Right atrium auricular region (tissue), 2 donors: Measurements from ENCODE around the gene KCNIP4. TPM values are rescaled to one million over a fixed set of nuclear protein-coding genes. Genes with fewer than 3 reads are reported as not detected.

Source experiments
- DNase-seq: peaks from one replicate; pipeline ENCODE4 v3.0.0-alpha.2; 2019; ENCODE audit warnings: low spot score
- H3K27ac ChIP-seq, 2 donors: fragments of 200-600 bp; sonication (generic); 1 replicate in 1 of 2; 2 replicates in 1 of 2; pipeline ENCODE4 v1.5.1; 2016 to 2019
- H3K27me3 ChIP-seq, 2 donors: fragments of 200-600 bp; sonication (generic); one replicate each; pipeline versions ENCODE4 v1.5.1 to v1.6.0; 2017 to 2019
- H3K36me3 ChIP-seq: fragments of 200-600 bp; sonication (generic); one replicate; pipeline ENCODE4 v1.5.1; 2016
- H3K4me1 ChIP-seq, 2 donors: fragments of 200-600 bp; sonication (generic); one replicate each; pipeline versions ENCODE4 v1.5.1 to v1.6.0; 2017 to 2019
- H3K4me3 ChIP-seq, 2 donors: fragments of 200-600 bp; sonication (generic); 1 replicate in 1 of 2; 2 replicates in 1 of 2; pipeline ENCODE4 v1.5.1; 2017 to 2019; ENCODE audit warnings: mild to moderate bottlenecking in 1 of 2, moderate library complexity in 1 of 2
- H3K9me3 ChIP-seq, 2 donors: fragments of 200-600 bp; sonication (generic); one replicate each; pipeline ENCODE4 v1.5.1; 2019
- CTCF ChIP-seq, 2 donors: fragments of 200-600 bp; sonication (generic); IDR thresholded peaks; one replicate each; pipeline ENCODE4 v1.5.1; 2019; ENCODE audit warnings: antibody characterized with exemption in 2 of 2
- total RNA-seq, 2 donors: library from RNA; depleted of rRNA; stranded (reverse); fragments of >200 nt; gene quantifications; one replicate each; pipeline ENCODE4 v1.1.0, GENCODE V29; 2016

The KCNIP4 gene
- total RNA-seq, 2 donors from 2014 or later: not detected

- no peak for TF ChIP-seq CTCF (IDR thresholded peaks at IDR 0.05)
- DNase-seq: no peak
- no peaks in the 10 kb centered on the region for H3K4me1 ChIP-seq
- H3K36me3 ChIP-seq: no peaks in the 10 kb centered on the region
- no peaks in the 10 kb centered on the region for H3K27me3 ChIP-seq
- H3K4me3 ChIP-seq: no peak overlapping the region
- H3K27ac ChIP-seq: no peak overlapping the region
- peaks cover 0 to 11% of the 10 kb centered on the region in 2 donors for H3K9me3 ChIP-seq
Observed at GRCh38 chr4:20847124-20847747, 1101.3 kb downstream of the KCNIP4 start.

- TF ChIP-seq CTCF (IDR thresholded peaks at IDR 0.05): no peak
- no peak for DNase-seq
- Histone ChIP-seq H3K36me3 (no peaks in the 10 kb centered on the region), H3K9me3 (no peaks in the 10 kb centered on the region), H3K4me1 (no peaks in the 10 kb centered on the region), H3K27ac (no peak overlapping the region), H3K4me3 (no peak overlapping the region), H3K27me3 (no peaks in the 10 kb centered on the region)
Observed at GRCh38 chr4:20844311-20844710, 1104.3 kb downstream of the KCNIP4 start.

- H3K27me3 ChIP-seq: no peaks in the 10 kb centered on the region
- H3K9me3 ChIP-seq: no peaks in the 10 kb centered on the region
- no peak for TF ChIP-seq CTCF (IDR thresholded peaks at IDR 0.05)
- no peak overlapping the region for H3K27ac ChIP-seq
- H3K4me1 ChIP-seq: no peaks in the 10 kb centered on the region
- DNase-seq: no peak
- H3K36me3 ChIP-seq: no peaks in the 10 kb centered on the region
- H3K4me3 ChIP-seq: no peak overlapping the region
Observed at GRCh38 chr4:20840648-20841190, 1107.9 kb downstream of the KCNIP4 start.

GRCh38 chr4:20839957-20840356 is 1108.6 kb downstream of the KCNIP4 start:
- no peaks in the 10 kb centered on the region for H3K36me3 ChIP-seq
- no peak for TF ChIP-seq CTCF (IDR thresholded peaks at IDR 0.05)
- H3K4me1 ChIP-seq: no peaks in the 10 kb centered on the region
- H3K27me3 ChIP-seq: no peaks in the 10 kb centered on the region
- no peak overlapping the region for H3K27ac ChIP-seq
- H3K4me3 ChIP-seq: no peak overlapping the region
- DNase-seq: no peak
- no peaks in the 10 kb centered on the region for H3K9me3 ChIP-seq

GRCh38 chr4:20838476-20838875 is 1110.1 kb downstream of the KCNIP4 start:
- H3K9me3 ChIP-seq: no peaks in the 10 kb centered on the region
- H3K27me3 ChIP-seq: no peaks in the 10 kb centered on the region
- H3K4me3 ChIP-seq: no peak overlapping the region
- no peaks in the 10 kb centered on the region for H3K36me3 ChIP-seq
- DNase-seq: no peak
- H3K27ac ChIP-seq: no peak overlapping the region
- no peaks in the 10 kb centered on the region for H3K4me1 ChIP-seq
- TF ChIP-seq CTCF (IDR thresholded peaks at IDR 0.05): no peak

- no peaks in the 10 kb centered on the region for H3K9me3 ChIP-seq
- H3K27ac ChIP-seq: no peak overlapping the region
- H3K36me3 ChIP-seq: no peaks in the 10 kb centered on the region
- no peaks in the 10 kb centered on the region for H3K27me3 ChIP-seq
- H3K4me3 ChIP-seq: no peak overlapping the region
- H3K4me1 ChIP-seq: no peaks in the 10 kb centered on the region
- no peak for TF ChIP-seq CTCF (IDR thresholded peaks at IDR 0.05)
- no peak for DNase-seq
Observed at GRCh38 chr4:20832826-20833225, 1115.7 kb downstream of the KCNIP4 start.
